GM12873 (cell line): ENCODE measurements around the gene RBMS2.

Source experiments
- CTCF ChIP-seq: IDR thresholded peaks from 2 replicates; pipeline ENCODE4 v1.5.1; 2012; ENCODE audit warnings: low read depth, mild to moderate bottlenecking, moderate library complexity, low read length, control low read depth; ENCODE audit not compliant: insufficient read depth; ENCODE audit errors: missing control alignments

Gene RBMS2

GRCh38 chr12:56631790-56632700 is 110.4 kb downstream of the RBMS2 start:
- no peak for TF ChIP-seq CTCF

- no peak for TF ChIP-seq CTCF
Observed at GRCh38 chr12:56632701-56633467, 111.3 kb downstream of the RBMS2 start.

- no peak for TF ChIP-seq CTCF
Observed at GRCh38 chr12:56633468-56634241, 112.0 kb downstream of the RBMS2 start.

- TF ChIP-seq CTCF: no peak
Observed at GRCh38 chr12:56634242-56634836, 112.7 kb downstream of the RBMS2 start.

- TF ChIP-seq CTCF: peak; percentile 32
Observed at GRCh38 chr12:56634837-56635791, 113.5 kb downstream of the RBMS2 start.
